NCI-H82 (cell line): ENCODE results near the gene KCNQ5.
A peak's percentile ranks its signal among the peaks of the same experiment; 100 is the strongest.

Source experiments
- DNase-seq: peaks from one replicate; lab custom pipeline; 2025; lab: John Stamatoyannopoulos, UW

Gene KCNQ5

GRCh38 chr6:72639920-72640614 is 18.2 kb downstream of the KCNQ5 start:
- DNase-seq = no peak

GRCh38 chr6:72640615-72640930 is 18.7 kb downstream of the KCNQ5 start:
- DNase-seq = no peak

- no peak for DNase-seq
Measured at GRCh38 chr6:72642435-72642834, 20.6 kb downstream of the KCNQ5 start.

- no peak for DNase-seq
Measured at GRCh38 chr6:72643214-72643613, 21.4 kb downstream of the KCNQ5 start.

GRCh38 chr6:72646604-72647485 is 25.0 kb downstream of the KCNQ5 start:
- no peak for DNase-seq

DNA sequence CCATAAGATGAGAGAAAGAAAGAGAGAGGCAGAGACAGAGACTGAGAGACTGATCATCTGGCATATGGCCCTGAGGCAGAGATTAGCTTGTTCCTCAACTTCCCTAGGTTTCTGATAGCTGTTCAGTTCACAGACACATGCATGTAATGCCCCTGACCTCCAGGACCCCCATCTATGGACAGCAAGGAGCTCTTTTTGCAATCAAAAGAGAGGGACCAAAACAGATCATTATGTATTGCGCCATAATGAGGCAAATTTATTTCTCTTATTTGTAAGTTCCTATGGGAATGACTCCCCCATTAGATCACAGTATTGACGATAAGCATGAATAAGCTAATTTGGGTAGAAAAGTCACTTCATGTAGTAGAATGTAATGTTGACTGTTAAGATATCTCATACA is 25.6 kb downstream of the KCNQ5 start:
- DNase-seq = no peak

DNA sequence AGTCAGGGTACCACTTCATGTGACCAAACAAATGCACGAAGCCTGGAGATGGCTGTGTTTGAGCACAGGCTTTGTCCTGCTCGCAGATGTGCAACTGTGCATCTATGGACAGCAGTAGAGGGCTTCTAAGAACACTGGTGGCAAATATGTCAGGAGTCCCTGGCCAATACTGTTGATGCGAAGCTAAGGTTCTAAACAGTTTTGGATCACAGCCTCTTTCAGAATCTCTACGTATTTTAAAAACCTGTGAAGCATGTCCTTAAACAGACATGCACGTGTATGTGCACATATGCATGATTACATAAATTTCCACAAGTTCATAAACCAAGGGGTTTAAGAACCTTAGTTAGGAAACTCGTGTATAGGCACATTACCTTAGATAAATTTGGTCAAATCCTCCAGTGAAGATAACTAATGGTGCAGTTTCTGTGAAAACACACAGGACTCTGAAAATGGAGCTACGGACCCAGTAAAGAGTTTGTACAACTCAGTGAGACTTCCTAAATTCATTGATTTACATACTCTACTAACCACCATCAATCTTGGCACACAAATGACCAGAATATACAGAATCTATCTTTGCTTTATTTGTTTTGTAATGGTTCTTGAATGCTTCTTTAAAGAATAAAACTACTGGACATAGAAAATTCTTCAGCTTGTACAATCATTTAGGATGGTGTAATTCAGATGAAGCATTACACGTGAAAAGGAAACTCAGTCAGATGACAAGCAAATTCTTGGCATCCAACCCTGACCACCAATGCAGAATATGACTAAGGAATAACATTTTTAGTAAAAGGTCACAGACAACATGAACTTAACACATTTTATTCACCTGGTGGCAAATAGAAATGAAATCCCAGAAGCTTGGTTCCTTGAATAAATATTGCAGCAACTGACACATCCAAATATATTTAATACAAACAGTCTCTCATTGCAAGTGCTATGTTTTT is 27.4 kb downstream of the KCNQ5 start:
- DNase-seq = no peak

DNA sequence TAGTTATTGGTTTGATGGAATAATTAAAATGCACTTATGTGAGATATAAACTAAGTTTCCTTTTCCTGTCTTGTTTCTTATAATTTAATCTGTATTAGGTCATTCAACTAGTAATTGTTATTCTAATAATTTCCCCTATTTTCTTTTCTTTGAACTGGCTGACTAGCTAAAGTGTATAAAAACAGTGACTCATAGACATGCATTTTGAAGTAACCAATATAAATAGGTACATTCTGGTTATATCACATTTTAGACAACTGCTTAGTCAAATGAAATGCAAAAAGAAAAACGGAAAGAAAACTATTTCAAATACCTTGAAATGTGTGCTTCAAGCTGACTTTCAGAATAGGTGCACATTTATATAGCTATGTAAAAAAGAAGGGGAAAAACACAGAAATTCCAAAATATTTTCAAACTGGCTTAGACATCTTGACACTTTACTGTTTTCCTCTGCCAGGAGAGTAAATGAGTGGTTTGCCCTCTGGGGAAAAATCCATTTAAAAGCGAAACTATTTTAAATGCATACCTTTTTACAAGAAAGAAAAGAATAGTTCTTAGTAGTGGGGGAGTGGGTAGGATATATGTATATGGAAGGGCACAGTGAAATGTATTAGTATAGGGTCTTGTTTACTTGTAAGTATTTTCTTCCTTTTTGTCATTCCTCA is 28.3 kb downstream of the KCNQ5 start:
- DNase-seq = no peak

GRCh38 chr6:72651174-72651573 is 29.3 kb downstream of the KCNQ5 start:
- DNase-seq = peak; percentile 49

DNA sequence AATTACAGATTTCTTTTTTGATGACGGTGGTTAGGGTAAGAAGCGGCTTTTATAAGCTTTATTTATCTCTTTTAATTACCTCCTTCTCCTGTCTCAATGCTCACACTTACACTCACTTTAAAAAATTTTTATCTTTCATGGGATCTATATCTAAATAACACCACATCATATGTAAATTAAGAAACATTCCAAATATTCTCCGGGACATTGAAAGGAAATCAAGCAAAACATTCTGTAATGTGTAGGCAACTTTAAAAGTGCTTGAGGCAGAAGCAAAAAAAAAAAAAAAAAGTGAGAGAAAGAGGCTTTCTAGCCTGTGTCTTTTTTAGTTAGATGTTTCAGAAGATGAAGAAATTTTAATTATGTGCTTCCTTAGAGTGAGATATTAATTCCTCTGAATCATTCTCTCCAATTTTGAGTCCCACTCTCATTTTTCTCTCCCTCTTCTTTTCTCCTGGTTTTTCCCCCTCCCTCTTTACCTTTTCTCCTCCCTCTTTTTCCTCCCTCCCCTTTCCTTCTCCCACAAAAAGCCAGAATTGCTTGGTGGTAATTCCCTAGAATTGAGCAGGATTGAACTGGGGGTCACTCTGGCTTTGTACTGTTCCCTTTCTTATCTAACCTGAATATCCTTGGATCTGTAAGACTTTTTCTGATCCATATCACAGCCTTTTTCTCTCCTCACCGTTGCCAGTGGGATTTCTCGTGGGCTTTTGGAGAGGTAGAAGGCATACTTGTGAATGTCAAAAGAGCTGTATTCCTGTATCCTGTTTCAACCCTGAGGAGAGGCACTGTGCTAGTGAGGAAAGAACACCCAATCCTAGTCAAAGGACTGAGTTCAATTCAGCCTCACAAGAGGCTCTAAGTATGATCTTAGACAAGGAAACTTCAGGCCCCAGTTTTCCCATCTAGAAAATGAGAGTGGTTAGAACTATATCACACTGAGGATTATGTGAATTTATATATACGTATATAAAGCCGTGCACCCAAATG is 30.4 kb downstream of the KCNQ5 start:
- no peak for DNase-seq

DNA sequence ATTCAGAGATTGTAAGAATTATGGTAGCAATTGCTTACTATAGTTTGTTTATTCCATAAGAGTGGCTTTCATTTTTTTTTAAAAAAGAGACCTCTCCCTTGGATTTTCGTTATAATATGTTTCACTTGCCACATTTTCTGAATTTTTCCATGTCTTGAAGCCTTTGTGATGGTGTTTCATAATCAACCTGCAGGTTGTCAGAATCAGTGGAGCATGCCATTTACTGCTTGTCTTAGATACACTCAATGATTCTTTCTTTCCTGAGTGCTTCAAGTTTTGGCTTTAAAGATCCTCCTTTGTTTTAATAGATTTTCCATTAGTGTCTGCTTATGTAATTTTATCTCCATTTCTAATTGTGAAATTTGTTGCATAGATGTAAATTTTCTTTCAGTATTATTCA is 31.2 kb downstream of the KCNQ5 start:
- DNase-seq = no peak

GRCh38 chr6:72654071-72654621 is 32.3 kb downstream of the KCNQ5 start:
- no peak for DNase-seq

GRCh38 chr6:72657407-72658197 is 35.7 kb downstream of the KCNQ5 start:
- no peak for DNase-seq

GRCh38 chr6:72659754-72660153 is 37.9 kb downstream of the KCNQ5 start:
- no peak for DNase-seq

DNA sequence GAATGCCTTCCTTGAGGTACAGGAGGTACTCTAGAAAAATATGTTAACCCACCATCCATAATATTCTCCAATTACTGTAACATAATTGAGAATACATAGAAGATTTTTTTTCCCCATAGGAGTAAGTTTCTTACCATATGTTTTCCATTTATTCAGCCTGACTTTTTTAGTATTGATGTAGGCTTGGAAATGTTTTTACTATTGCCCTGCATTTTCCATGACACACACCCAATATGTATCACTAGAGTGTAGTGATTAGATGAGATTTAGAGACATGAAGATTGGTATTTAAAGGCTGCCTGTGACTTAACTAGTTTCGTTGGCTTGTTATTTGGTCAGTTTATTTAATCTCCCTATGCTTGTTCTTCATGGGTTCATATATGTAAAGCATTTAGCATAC is 39.5 kb downstream of the KCNQ5 start:
- no peak for DNase-seq

GRCh38 chr6:72665599-72665998 is 43.7 kb downstream of the KCNQ5 start:
- no peak for DNase-seq

DNA sequence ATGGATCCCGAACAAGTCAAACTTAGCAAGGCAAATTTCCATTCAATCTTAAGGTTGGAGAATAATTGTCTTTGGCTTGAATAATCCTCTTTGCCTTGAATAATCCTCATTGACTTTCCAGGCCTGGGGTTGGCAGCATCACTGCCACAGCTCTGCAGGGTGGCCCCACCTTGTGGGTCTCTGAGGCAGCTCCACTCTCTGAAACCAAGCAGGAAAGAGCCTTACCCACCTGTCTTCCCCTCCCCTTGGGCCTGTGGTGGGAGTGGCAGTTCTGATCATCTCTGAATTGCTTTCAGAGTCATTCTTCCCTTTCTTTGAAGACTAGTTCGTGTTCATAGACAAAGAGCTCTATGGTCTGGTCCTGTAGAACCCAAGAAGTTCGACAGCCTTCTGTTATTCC is 47.5 kb downstream of the KCNQ5 start:
- peak; percentile 83 for DNase-seq

DNA sequence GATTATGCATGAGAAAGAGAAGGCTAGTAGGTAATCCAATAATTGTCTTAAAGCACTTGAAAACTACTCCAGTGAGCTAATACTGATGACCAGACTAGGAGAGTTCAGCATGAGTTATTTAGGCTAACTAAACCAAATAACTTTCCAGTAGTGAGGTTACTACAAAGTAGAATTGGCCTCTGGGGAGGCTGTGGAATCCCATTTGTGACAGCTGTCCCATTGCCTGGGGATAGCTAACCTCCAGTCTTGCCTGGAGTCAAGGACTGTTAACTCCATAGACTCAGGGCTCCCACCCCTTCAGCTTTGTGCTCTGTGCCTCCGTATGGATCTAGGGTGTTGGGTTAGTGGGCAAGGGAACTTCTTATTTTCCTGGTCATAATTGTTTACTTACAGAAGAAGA is 51.0 kb downstream of the KCNQ5 start:
- DNase-seq = peak; percentile 86

GRCh38 chr6:72674842-72675241 is 53.0 kb downstream of the KCNQ5 start:
- DNase-seq = no peak

- DNase-seq = no peak
Measured at GRCh38 chr6:72675396-72675795, 53.5 kb downstream of the KCNQ5 start.
